ENCODE data around the gene ZNF605. TPM values are rescaled to one million over a fixed set of nuclear protein-coding genes. Genes with fewer than 3 reads are reported as not detected.
"Not testable (repeated sequence)": the region's sequence is repeated elsewhere in the genome, so short reads cannot be mapped to it uniquely, and the experiment has no call there.

The ZNF605 gene
- total RNA-seq, 1 experiment from 2014 or later, result 20.6 TPM

- DNase-seq (ENCODE audit: low read depth, low spot score), result no peak
- no peak overlapping the region for H3K27ac ChIP-seq (ENCODE audit: low read length)
- no TSS peak for BruUV-seq (replicated peaks)
- peaks cover 4% of the 10 kb centered on the region; the same call in 1 of the 2 replicates for H3K36me3 ChIP-seq (ENCODE audit: control insufficient read depth, insufficient read depth, low read length)
- in situ Hi-C loops (cut with HindIII; ENCODE audit: low pct_unique_long_range_greater_than_20kb, low sequenced_read_pairs), result no loop called here
- ChIA-PET POLR2A (no interaction called here), CTCF (no interaction called here)
- intact Hi-C loops (cut with micrococcal nuclease; ENCODE audit: unreplicated experiment), result no loop called here
- no peak overlapping the region for H3K4me3 ChIP-seq (ENCODE audit: low read depth in 2 of 2, low read length in 2 of 2)
- H3K9me3 ChIP-seq (ENCODE audit: control insufficient read depth, insufficient read depth, low read depth, low read length), result peaks cover 39% of the 10 kb centered on the region
- H3K27me3 ChIP-seq (ENCODE audit: control insufficient read depth, insufficient read depth, low read length), result no peaks in the 10 kb centered on the region
- ATAC-seq, result no peak
- TF ChIP-seq REST (IDR thresholded peaks at IDR 0.05; ENCODE audit: insufficient read depth in 1 of 2, low read depth in 2 of 2, low read length in 1 of 2) (no peak), CTCF (IDR thresholded peaks at IDR 0.05) (no peak), TCF7L2 (IDR thresholded peaks at IDR 0.05; ENCODE audit: low read depth, low read length) (no peak), SIN3A (IDR thresholded peaks at IDR 0.05; ENCODE audit: borderline replicate concordance, insufficient read depth, low read depth, low read length) (no peak), POLR2AphosphoS5 (IDR thresholded peaks at IDR 0.05; ENCODE audit: low read depth, low read length) (no peak)
- no peaks in the 10 kb centered on the region for H3K4me1 ChIP-seq (ENCODE audit: control insufficient read depth, insufficient read depth, low read length)
These were observed 18.6 kb downstream of the ZNF605 start for GRCh38 chr12:132937476-132937875.

GRCh38 chr12:132936921-132937320 is 19.2 kb downstream of the ZNF605 start:
- BruUV-seq (replicated peaks); DNase-seq (ENCODE audit: low read depth, low spot score): not testable (repeated sequence)
- peaks cover 40% of the 10 kb centered on the region for H3K9me3 ChIP-seq (ENCODE audit: control insufficient read depth, insufficient read depth, low read depth, low read length)

GRCh38 chr12:132936163-132936562 is 19.9 kb downstream of the ZNF605 start:
- H3K9me3 ChIP-seq (ENCODE audit: control insufficient read depth, insufficient read depth, low read depth, low read length), result peaks cover 45% of the 10 kb centered on the region
- TF ChIP-seq CTCF (IDR thresholded peaks at IDR 0.05) (no peak), REST (IDR thresholded peaks at IDR 0.05; ENCODE audit: insufficient read depth in 1 of 2, low read depth in 2 of 2, low read length in 1 of 2) (no peak), SIN3A (IDR thresholded peaks at IDR 0.05; ENCODE audit: borderline replicate concordance, insufficient read depth, low read depth, low read length) (no peak), TCF7L2 (IDR thresholded peaks at IDR 0.05; ENCODE audit: low read depth, low read length) (no peak), POLR2AphosphoS5 (IDR thresholded peaks at IDR 0.05; ENCODE audit: low read depth, low read length) (no peak)
- ATAC-seq, result no peak
- in situ Hi-C loops (cut with HindIII; ENCODE audit: low pct_unique_long_range_greater_than_20kb, low sequenced_read_pairs) (no loop called here), intact Hi-C loops (cut with micrococcal nuclease; ENCODE audit: unreplicated experiment) (no loop called here)
- no peak overlapping the region for H3K4me3 ChIP-seq (ENCODE audit: low read depth in 2 of 2, low read length in 2 of 2)
- BruUV-seq (replicated peaks), result no TSS peak
- H3K4me1 ChIP-seq (ENCODE audit: control insufficient read depth, insufficient read depth, low read length), result no peaks in the 10 kb centered on the region
- POLR2A ChIA-PET, result no interaction called here
- H3K27ac ChIP-seq (ENCODE audit: low read length), result no peak overlapping the region
- CTCF ChIA-PET, result no interaction called here
- H3K27me3 ChIP-seq (ENCODE audit: control insufficient read depth, insufficient read depth, low read length), result no peaks in the 10 kb centered on the region
- H3K36me3 ChIP-seq (ENCODE audit: control insufficient read depth, insufficient read depth, low read length), result no peaks in the 10 kb centered on the region
- no peak for DNase-seq (ENCODE audit: low read depth, low spot score)

More at GRCh38 chr12:132936921-132937320, 19.2 kb downstream of the ZNF605 start:
- H3K4me3 ChIP-seq (ENCODE audit: low read depth in 2 of 2, low read length in 2 of 2); H3K27me3 ChIP-seq (ENCODE audit: control insufficient read depth, insufficient read depth, low read length); intact Hi-C loops (cut with micrococcal nuclease; ENCODE audit: unreplicated experiment); CTCF ChIA-PET; H3K36me3 ChIP-seq (ENCODE audit: control insufficient read depth, insufficient read depth, low read length); in situ Hi-C loops (cut with HindIII; ENCODE audit: low pct_unique_long_range_greater_than_20kb, low sequenced_read_pairs); H3K27ac ChIP-seq (ENCODE audit: low read length); ATAC-seq; H3K4me1 ChIP-seq (ENCODE audit: control insufficient read depth, insufficient read depth, low read length); POLR2A ChIA-PET: not testable (repeated sequence)

Measured in Panc1 (cell line).